GM13977 (cell line): ENCODE data around the gene LMTK3.
"Not testable (repeated sequence)": the region's sequence is repeated elsewhere in the genome, so short reads cannot be mapped to it uniquely, and the experiment has no call there.

Source experiments
- DNase-seq: peaks from one replicate; pipeline ENCODE4 v3.0.0; 2012; ENCODE audit warnings: low spot score
- CTCF ChIP-seq: IDR thresholded peaks from 2 replicates; pipeline ENCODE4 v1.5.1; 2012; ENCODE audit warnings: mild to moderate bottlenecking, control low read depth; ENCODE audit not compliant: insufficient read depth; ENCODE audit errors: extremely low read depth, missing control alignments
- in situ Hi-C: fragments of 300-500 bp; cut with MboI; formaldehyde crosslinking; loops from one replicate; pipeline ENCODE4 v1.12.0; 2022; ENCODE audit warnings: low sequenced_read_pairs, low pct_unique_long_range_greater_than_20kb, mixed read lengths, inconsistent platforms; ENCODE audit not compliant: unreplicated experiment

Gene LMTK3

DNA sequence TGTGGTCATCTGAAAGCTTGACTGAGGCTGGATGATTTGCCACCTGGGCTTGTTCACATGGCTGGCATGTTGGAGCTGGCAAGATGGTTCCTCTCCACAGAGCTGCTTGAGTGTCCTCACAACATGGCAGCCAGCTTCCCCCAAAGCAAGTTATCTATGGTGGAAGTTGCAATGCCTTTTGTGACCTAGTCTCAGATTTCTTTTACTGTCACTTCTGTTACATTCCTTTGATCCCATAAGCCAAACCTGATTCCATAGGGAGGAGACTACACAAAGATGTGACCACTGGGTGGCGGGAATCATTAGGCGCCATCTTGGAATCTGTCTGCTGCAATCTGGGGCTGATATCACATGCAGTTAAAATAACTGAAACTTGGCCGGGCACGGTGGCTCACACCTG lies 17.5 kb upstream of the LMTK3 start:
- no peak for DNase-seq
- TF ChIP-seq CTCF: no peak
- in situ Hi-C loops: no loop called here

DNA sequence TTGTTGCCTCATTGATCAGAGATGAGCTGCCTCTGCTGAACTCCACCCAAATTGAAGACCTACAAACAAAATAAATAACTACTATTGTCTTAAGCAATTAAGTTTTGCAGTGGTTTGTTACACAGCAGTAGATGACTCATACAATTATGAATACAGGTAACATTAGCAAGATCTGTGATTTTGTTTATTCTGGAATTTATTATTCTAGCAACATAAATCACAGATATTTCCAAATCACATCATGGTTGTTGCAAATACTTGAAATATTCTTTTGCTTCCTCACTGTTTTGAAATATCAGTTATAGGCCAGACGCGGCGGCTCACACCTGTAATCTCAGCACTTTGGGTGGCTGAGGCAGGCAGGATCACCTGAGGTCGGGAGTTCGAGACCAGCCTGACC lies 13.1 kb upstream of the LMTK3 start:
- no peak for TF ChIP-seq CTCF

DNA sequence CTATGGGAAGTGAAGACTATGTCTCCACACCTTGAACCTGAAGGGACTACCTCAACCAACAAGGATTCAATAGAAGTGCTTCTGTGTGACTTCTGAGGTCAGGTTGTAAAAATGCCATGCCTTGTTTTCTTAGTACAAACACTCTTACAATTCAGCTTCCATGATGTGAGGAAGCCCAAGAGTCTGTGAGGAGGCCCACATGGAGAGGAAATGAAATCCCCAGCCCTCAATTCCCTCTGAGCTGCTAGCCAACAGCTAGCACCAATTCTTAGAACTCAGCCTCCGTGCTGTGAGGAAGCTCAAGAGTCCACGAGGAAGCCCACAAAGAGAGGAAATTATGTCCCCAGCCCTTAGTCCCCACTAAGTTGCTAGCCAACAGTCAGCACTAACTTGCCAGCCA lies 12.6 kb upstream of the LMTK3 start:
- no peak for TF ChIP-seq CTCF
- in situ Hi-C loops: no loop called here
- no peak for DNase-seq

More for the DNA sequence above, 13.1 kb upstream of the LMTK3 start:
- in situ Hi-C loops: no loop called here
- DNase-seq: no peak

- in situ Hi-C loops: no loop called here
Observed at GRCh38 chr19:48520134-48520533, 8.5 kb upstream of the LMTK3 start.

DNA sequence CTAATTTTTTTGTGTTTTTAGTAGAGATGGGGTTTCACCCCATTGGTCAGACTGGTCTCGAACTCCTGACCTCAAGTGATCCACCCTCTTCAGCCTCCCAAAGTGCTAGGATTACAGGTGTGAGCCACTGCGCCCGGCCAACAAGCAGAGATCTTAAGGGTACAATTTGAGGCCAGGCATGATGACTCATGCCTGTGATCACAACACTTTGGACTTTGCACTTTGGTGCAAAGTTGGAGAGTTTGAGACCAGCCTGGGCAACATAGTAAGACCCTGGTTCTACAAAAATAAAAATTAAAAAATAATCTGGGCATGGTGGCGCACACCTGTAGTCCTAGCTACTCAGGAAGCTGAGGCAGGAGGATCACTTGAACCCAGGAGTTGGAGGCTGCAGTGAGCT lies 7.8 kb upstream of the LMTK3 start:
- DNase-seq, in situ Hi-C loops: not testable (repeated sequence)

More at GRCh38 chr19:48520134-48520533, 8.5 kb upstream of the LMTK3 start:
- DNase-seq: no peak
- no peak for TF ChIP-seq CTCF

DNA sequence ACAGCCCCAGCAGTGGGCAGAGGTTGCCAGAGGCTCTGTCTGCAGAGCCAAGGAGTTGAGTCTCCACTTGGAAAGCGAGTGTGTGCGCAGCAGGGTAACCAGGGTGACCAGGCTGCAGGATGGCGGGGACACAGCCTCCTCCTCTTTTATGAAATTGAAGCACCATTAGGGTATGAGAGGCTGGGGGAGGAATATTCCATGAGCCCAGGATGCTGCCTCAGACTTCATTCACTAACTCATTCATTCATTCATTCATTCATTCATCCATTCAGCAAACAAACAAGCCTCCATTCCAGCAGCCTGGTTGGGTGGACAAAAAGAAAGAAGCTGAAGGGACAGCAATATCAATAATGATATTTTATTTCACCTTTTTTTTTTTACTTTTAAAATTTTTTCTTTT lies 6.6 kb upstream of the LMTK3 start:
- DNase-seq: no peak
- TF ChIP-seq CTCF: no peak
- in situ Hi-C loops: no loop called here

DNA sequence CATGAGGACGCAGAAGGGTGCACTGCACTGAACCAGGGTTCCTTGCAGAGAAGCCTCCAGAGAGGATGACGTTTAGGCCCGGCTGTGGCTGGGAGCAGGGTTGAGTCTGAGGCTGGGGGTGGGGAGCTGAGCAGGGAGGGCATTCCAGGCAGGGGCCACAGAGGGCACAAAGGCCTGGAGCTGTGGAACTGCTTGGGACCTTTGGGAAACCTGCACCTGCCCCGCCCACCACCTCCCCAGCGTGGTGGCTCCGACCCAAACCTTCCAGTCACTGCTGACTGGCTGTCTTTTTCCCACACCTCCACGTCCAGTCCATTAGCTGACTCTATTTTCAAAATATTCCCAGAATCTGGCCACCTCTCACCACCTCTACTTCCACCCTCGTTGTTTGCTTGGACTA lies 4.9 kb upstream of the LMTK3 start:
- no peak for DNase-seq
- in situ Hi-C loops: no loop called here
- no peak for TF ChIP-seq CTCF
